Spleen (tissue), 11 donors: ENCODE data around the gene GRID2IP. TPM values are rescaled to one million over a fixed set of nuclear protein-coding genes. Genes with fewer than 3 reads are reported as not detected.
A peak's percentile ranks its signal among the peaks of the same experiment; 100 is the strongest.

ENCODE experiments used
- DNase-seq: peaks from one replicate; pipeline ENCODE4 v3.0.0-alpha.2; 2020
- H3K27ac ChIP-seq, 8 donors: fragments of 200-600 bp; sonication (generic) in 7 of 8; 1 replicate in 4 of 8; 2 replicates in 4 of 8; pipeline versions ENCODE4 v1.5.0 to v1.8.0; 2016 to 2021; ENCODE audit warnings: inconsistent platforms in 4 of 8, mild to moderate bottlenecking in 4 of 8, moderate library complexity in 1 of 8
- H3K27me3 ChIP-seq, 7 donors: fragments of 200-600 bp; sonication (generic) in 6 of 7; replicated peaks in 1 of 7; 1 replicate in 4 of 7; 2 replicates in 3 of 7; pipeline versions ENCODE4 v1.5.0 to v1.8.0; 2016 to 2021; ENCODE audit warnings: inconsistent platforms in 3 of 7, mild to moderate bottlenecking in 1 of 7
- H3K36me3 ChIP-seq, 6 donors: fragments of 200-600 bp; sonication (generic) in 5 of 6; 1 replicate in 4 of 6; 2 replicates in 2 of 6; pipeline versions ENCODE4 v1.5.0 to v1.8.0; 2016 to 2021; ENCODE audit warnings: inconsistent platforms in 2 of 6
- H3K4me1 ChIP-seq, 6 donors: fragments of 200-600 bp; sonication (generic) in 5 of 6; 1 replicate in 3 of 6; 2 replicates in 3 of 6; pipeline versions ENCODE4 v1.5.0 to v1.8.0; 2016 to 2021; ENCODE audit warnings: inconsistent platforms in 3 of 6
- H3K4me3 ChIP-seq, 8 donors: fragments of 200-600 bp; sonication (generic) in 7 of 8; 1 replicate in 4 of 8; 2 replicates in 4 of 8; pipeline versions ENCODE4 v1.5.0 to v1.8.0; 2016 to 2021; ENCODE audit warnings: inconsistent platforms in 4 of 8, mild to moderate bottlenecking in 4 of 8, moderate library complexity in 2 of 8
- H3K9me3 ChIP-seq, 8 donors: fragments of 200-600 bp; sonication (generic) in 7 of 8; 1 replicate in 4 of 8; 2 replicates in 4 of 8; pipeline versions ENCODE4 v1.5.0 to v1.8.0; 2016 to 2021; ENCODE audit warnings: inconsistent platforms in 4 of 8
- CTCF ChIP-seq, 11 experiments: fragments of 200-600 bp in 7 of 11; fragments of 450-650 bp in 4 of 11; sonication (generic) in 4 of 11; IDR thresholded peaks in 8 of 11; conservative IDR thresholded peaks in 3 of 11; 1 replicate in 7 of 11; 2 replicates in 4 of 11; pipeline versions ENCODE4 v1.4.0 to v1.8.0; 2016 to 2021; ENCODE audit warnings: antibody characterized with exemption in 11 of 11, inconsistent platforms in 4 of 11, mild to moderate bottlenecking in 1 of 11
- POLR2A ChIP-seq, 3 donors: fragments of 450-650 bp; IDR thresholded peaks; one replicate each; pipeline ENCODE4 v1.5.1; 2017; ENCODE audit warnings: antibody characterized with exemption in 3 of 3, mild to moderate bottlenecking in 1 of 3
- POLR2AphosphoS5 ChIP-seq, 3 donors: sonication (generic); formaldehyde crosslinking; IDR thresholded peaks; one replicate each; pipeline ENCODE4 v1.5.1; 2017; ENCODE audit warnings: antibody characterized with exemption in 3 of 3
- WGBS, 5 donors: extraction: QIAGEN DNeasy Blood & Tissue Kit in 3 of 5; methylation state at CpG; one replicate each; pipeline versions ENCODE4 v1.1.5 to v1.1.7; 2013 to 2018; 5-methylcytosine and 5-hydroxymethylcytosine counted together
- intact Hi-C: fragments of 100-400 bp; cut with DNase I; formaldehyde crosslinking; loops from one replicate; pipeline ENCODE4 v1.15.0; 2023; ENCODE audit warnings: low total_unique reads
- polyA plus RNA-seq, 3 donors: library from polyadenylated mRNA; stranded (reverse); fragments of 200-250 nt; gene quantifications; one replicate each; pipeline ENCODE4 v1.2.1, GENCODE V29; 2013
- total RNA-seq, 7 donors: library from RNA; depleted of rRNA in 3 of 7; stranded (reverse); fragments of >200 nt in 3 of 7; fragmentation: NEBNext Ultra II Directional in 4 of 7; extraction: Animal tissue kit (Norgen Biotek cat#: 25700) in 4 of 7; gene quantifications; one replicate each; pipeline versions ENCODE4 v1.1.0 to v1.2.1, GENCODE V29; 2016 to 2021
- donor health status: healthy with polysubstance abuse.
- donor health status: DM: no; HTN: no; CAD: no; lungs with moderate emphysema.
- donor health status: DM: no; HTN: no; CAD: no.
- donor health status: Bipolar disorder and iron deficiency.
- donor health status: healthy.
- donor health status: DM: no; HTN: no; CAD: no.
- donor health status: DM: yes; HTN: yes; CAD: no.

GRID2IP gene
- total and polyA plus RNA-seq, 10 donors: 0.08 to 1.0 (median 0.31) TPM; not detected in 2

GRCh38 chr7:6531492-6532279 is 19.6 kb downstream of the GRID2IP start:
- WGBS, 5 donors: 46 to 53% (median 48%) methylated on average over 19 of the region's 19 CpGs
- intact Hi-C loops: no loop called here

GRCh38 chr7:6530626-6531491 is 20.4 kb downstream of the GRID2IP start:
- intact Hi-C loops: no loop called here
- TF ChIP-seq POLR2AphosphoS5 (IDR thresholded peaks at IDR 0.05): peak in 1 of 3 donors; percentile 43
- TF ChIP-seq CTCF (IDR thresholded peaks at IDR 0.05 in 8 of 11, conservative IDR thresholded peaks at IDR 0.05 in 3 of 11): no peak
- DNase-seq: peak; percentile 87
- H3K27me3 ChIP-seq: peaks cover 0 to 83% (median 50%) of the 10 kb centered on the region in 7 donors
- no peaks in the 10 kb centered on the region for H3K36me3 ChIP-seq
- no peaks in the 10 kb centered on the region for H3K9me3 ChIP-seq
- peaks cover 6 to 40% (median 22%) of the 10 kb centered on the region in 6 donors for H3K4me1 ChIP-seq
- H3K4me3 ChIP-seq: peak overlapping the region; percentile 20 to 80 (median 48)
- H3K27ac ChIP-seq: peak overlapping the region in 1 of 8 donors; percentile 30
- 2 to 3% (median 2%) methylated on average over 50 to 74 of the region's 74 CpGs for WGBS, 5 donors

More at GRCh38 chr7:6531492-6532279, 19.6 kb downstream of the GRID2IP start:
- DNase-seq: no peak
- Histone ChIP-seq H3K4me1 (peaks cover 10 to 40% (median 26%) of the 10 kb centered on the region in 6 donors), H3K27me3 (peaks cover 0 to 83% (median 52%) of the 10 kb centered on the region in 7 donors), H3K36me3 (no peaks in the 10 kb centered on the region), H3K4me3 (peak overlapping the region in 7 of 8 donors; percentile 36 to 80 (median 49)), H3K9me3 (no peaks in the 10 kb centered on the region), H3K27ac (peak overlapping the region in 1 of 8 donors; percentile 30)
- TF ChIP-seq POLR2A (IDR thresholded peaks at IDR 0.05): no peak

- no peak overlapping the region for H3K27ac ChIP-seq
- H3K4me1 ChIP-seq: peaks cover 6 to 39% (median 22%) of the 10 kb centered on the region in 6 donors
- no peak for TF ChIP-seq POLR2AphosphoS5 (IDR thresholded peaks at IDR 0.05)
- no peak for TF ChIP-seq CTCF (IDR thresholded peaks at IDR 0.05 in 8 of 11, conservative IDR thresholded peaks at IDR 0.05 in 3 of 11)
- TF ChIP-seq POLR2A (IDR thresholded peaks at IDR 0.05): no peak
- WGBS, 5 donors: 71 to 81% (median 78%) methylated on average over 5 to 6 of the region's 6 CpGs
- H3K4me3 ChIP-seq: no peak overlapping the region
- H3K27me3 ChIP-seq: peaks cover 0 to 84% (median 45%) of the 10 kb centered on the region in 7 donors
- H3K36me3 ChIP-seq: no peaks in the 10 kb centered on the region
- no peak for DNase-seq
- intact Hi-C loops: no loop called here
- H3K9me3 ChIP-seq: no peaks in the 10 kb centered on the region
Measured at GRCh38 chr7:6529643-6530042, 21.6 kb downstream of the GRID2IP start.

GRCh38 chr7:6528401-6529130 is 22.7 kb downstream of the GRID2IP start:
- H3K27me3 ChIP-seq: peaks cover 0 to 91% (median 45%) of the 10 kb centered on the region in 7 donors

More at GRCh38 chr7:6528401-6529130, 22.7 kb downstream of the GRID2IP start:
- TF ChIP-seq POLR2AphosphoS5 (IDR thresholded peaks at IDR 0.05): no peak
- TF ChIP-seq CTCF (IDR thresholded peaks at IDR 0.05 in 8 of 11, conservative IDR thresholded peaks at IDR 0.05 in 3 of 11): no peak
- no peak for TF ChIP-seq POLR2A (IDR thresholded peaks at IDR 0.05)
- H3K27ac ChIP-seq: no peak overlapping the region
- H3K4me1 ChIP-seq: peaks cover 6 to 31% (median 22%) of the 10 kb centered on the region in 6 donors
- 52 to 67% (median 63%) methylated on average over 11 to 13 of the region's 13 CpGs for WGBS, 5 donors
- no peaks in the 10 kb centered on the region for H3K9me3 ChIP-seq
- intact Hi-C loops: no loop called here
- H3K36me3 ChIP-seq: no peaks in the 10 kb centered on the region
- no peak for DNase-seq
- no peak overlapping the region for H3K4me3 ChIP-seq
